Mesodermal cell (in vitro differentiated cells): ENCODE data around the gene NEK3.
A peak's percentile ranks its signal among the peaks of the same experiment; 100 is the strongest.
"Not testable (repeated sequence)": the region's sequence is repeated elsewhere in the genome, so short reads cannot be mapped to it uniquely, and the experiment has no call there.

Experiments
- H3K27ac ChIP-seq: 2 replicates; pipeline ENCODE4 v1.7.0; 2013; ENCODE audit warnings: mild to moderate bottlenecking, low read depth, low read length, moderate library complexity; ENCODE audit not compliant: severe bottlenecking
- H3K36me3 ChIP-seq: 2 replicates; pipeline ENCODE4 v1.7.1; 2013; ENCODE audit warnings: mild to moderate bottlenecking, low read length, moderate library complexity; ENCODE audit not compliant: control insufficient read depth, insufficient read depth
- H3K4me1 ChIP-seq: one replicate; pipeline ENCODE4 v1.7.1; 2013; ENCODE audit warnings: mild to moderate bottlenecking, low read length; ENCODE audit not compliant: insufficient read depth, control insufficient read depth, poor library complexity, severe bottlenecking
- H3K4me3 ChIP-seq: 2 replicates; pipeline ENCODE4 v1.7.0; 2013; ENCODE audit warnings: low read length, control low read depth, mild to moderate bottlenecking; ENCODE audit not compliant: insufficient read depth, poor library complexity, severe bottlenecking; ENCODE audit errors: extremely low read depth
- H3K9me3 ChIP-seq: 2 replicates; pipeline ENCODE4 v1.7.1; 2013; ENCODE audit warnings: mild to moderate bottlenecking, low read length, moderate library complexity; ENCODE audit not compliant: control insufficient read depth
- WGBS, 2 experiments: methylation state at CpG; one replicate each; pipeline ENCODE4 v1.1.5; 2013; ENCODE audit warnings: missing lambda C conversion rate in 2 of 2; ENCODE audit not compliant: insufficient coverage in 2 of 2; 5-methylcytosine and 5-hydroxymethylcytosine counted together

NEK3 gene

GRCh38 chr13:52193587-52194183 lies 34.3 kb upstream of the NEK3 start:
- Histone ChIP-seq H3K36me3 (peaks cover 12% of the 10 kb centered on the region), H3K27ac (peak overlapping the region; percentile 50), H3K4me3 (peak overlapping the region; percentile 94)
- not testable (repeated sequence) for H3K4me1 ChIP-seq, H3K9me3 ChIP-seq
- 3 to 5% methylated on average over 11 to 14 of the region's 14 CpGs for WGBS, 2 experiments

- H3K4me3 ChIP-seq, H3K4me1 ChIP-seq, H3K9me3 ChIP-seq: not testable (repeated sequence)
- no CpG with 5 or more reads among the region's 4 CpGs for WGBS, 2 experiments
- peak overlapping the region; percentile 73 for H3K27ac ChIP-seq
- peaks cover 42% of the 10 kb centered on the region for H3K36me3 ChIP-seq
Observed at GRCh38 chr13:52187424-52188187, 28.2 kb upstream of the NEK3 start.

GRCh38 chr13:52187029-52187423 lies 27.6 kb upstream of the NEK3 start:
- Histone ChIP-seq H3K9me3 (no peaks in the 10 kb centered on the region), H3K4me3 (no peak overlapping the region), H3K36me3 (peaks cover 47% of the 10 kb centered on the region), H3K27ac (peak overlapping the region; percentile 73), H3K4me1 (peaks cover 3% of the 10 kb centered on the region)
- WGBS, 2 experiments, result no CpG with 5 or more reads among the region's 1 CpG

GRCh38 chr13:52181316-52181954 lies 22.0 kb upstream of the NEK3 start:
- WGBS, 2 experiments, result 100% methylated on average over 1 of the region's 5 CpGs
- not testable (repeated sequence) for H3K4me1 ChIP-seq, H3K4me3 ChIP-seq, H3K9me3 ChIP-seq, H3K27ac ChIP-seq
- H3K36me3 ChIP-seq, result peaks cover 64% of the 10 kb centered on the region

- Histone ChIP-seq H3K36me3 (peaks cover 66% of the 10 kb centered on the region), H3K9me3 (no peaks in the 10 kb centered on the region), H3K4me3 (no peak overlapping the region), H3K4me1 (no peaks in the 10 kb centered on the region), H3K27ac (no peak overlapping the region)
- WGBS, 2 experiments, result no CpG with 5 or more reads among the region's 2 CpGs
Observed at GRCh38 chr13:52179925-52180324, 20.5 kb upstream of the NEK3 start.

GRCh38 chr13:52177276-52177675 lies 17.9 kb upstream of the NEK3 start:
- WGBS, 2 experiments, result no CpG with 5 or more reads among the region's 2 CpGs

GRCh38 chr13:52173970-52174369 lies 14.6 kb upstream of the NEK3 start:
- H3K4me3 ChIP-seq, H3K9me3 ChIP-seq, H3K4me1 ChIP-seq, H3K27ac ChIP-seq: not testable (repeated sequence)
- 81 to 97% methylated on average over 3 to 4 of the region's 6 CpGs for WGBS, 2 experiments
- peaks cover 62% of the 10 kb centered on the region for H3K36me3 ChIP-seq

More at GRCh38 chr13:52177276-52177675, 17.9 kb upstream of the NEK3 start:
- H3K9me3 ChIP-seq, result no peaks in the 10 kb centered on the region
- H3K4me3 ChIP-seq, result no peak overlapping the region
- H3K36me3 ChIP-seq, result peaks cover 55% of the 10 kb centered on the region
- H3K27ac ChIP-seq, result no peak overlapping the region
- H3K4me1 ChIP-seq, result no peaks in the 10 kb centered on the region

GRCh38 chr13:52173373-52173772 lies 14.0 kb upstream of the NEK3 start:
- Histone ChIP-seq H3K36me3 (peaks cover 66% of the 10 kb centered on the region), H3K9me3 (no peaks in the 10 kb centered on the region), H3K4me1 (no peaks in the 10 kb centered on the region), H3K4me3 (no peak overlapping the region), H3K27ac (no peak overlapping the region)
- 88 to 100% methylated on average over 1 to 2 of the region's 3 CpGs for WGBS, 2 experiments

GRCh38 chr13:52171686-52172085 lies 12.3 kb upstream of the NEK3 start:
- H3K36me3 ChIP-seq, result peaks cover 59% of the 10 kb centered on the region
- H3K4me1 ChIP-seq, H3K4me3 ChIP-seq, H3K27ac ChIP-seq, H3K9me3 ChIP-seq: not testable (repeated sequence)
- whole genome bisulfite sequencing, 2 experiments, result 86% methylated on average over 1 of the region's 1 CpG; no CpG with 5 or more reads in 1 of the 2 experiments

- not testable (repeated sequence) for H3K4me3 ChIP-seq, H3K27ac ChIP-seq, H3K4me1 ChIP-seq, H3K9me3 ChIP-seq
- peaks cover 60% of the 10 kb centered on the region for H3K36me3 ChIP-seq
- WGBS, 2 experiments, result no CpG with 5 or more reads among the region's 1 CpG
Observed at GRCh38 chr13:52170828-52171391, 11.5 kb upstream of the NEK3 start.
